ENCODE results near the gene BCL2. TPM values are rescaled to one million over a fixed set of nuclear protein-coding genes. Genes with fewer than 3 reads are reported as not detected.

The BCL2 gene
- total RNA-seq, 2 experiments from 2014 or later, result 1.4 to 2.5 TPM

GRCh38 chr18:63322908-63323634 lies 3.5 kb upstream of the BCL2 start:
- Histone ChIP-seq H3K27ac (ENCODE audit: low read depth, low read length, poor library complexity, severe bottlenecking) (no peak overlapping the region), H3K36me3 (ENCODE audit: insufficient read depth, low read length) (no peaks in the 10 kb centered on the region), H3K9me3 (ENCODE audit: low read length) (no peaks in the 10 kb centered on the region), H3K4me1 (ENCODE audit: insufficient read depth, low read length, poor library complexity, severe bottlenecking) (peaks cover 17% of the 10 kb centered on the region), H2AFZ (ENCODE audit: low read length) (peak overlapping the region; percentile 58; the same call in 1 of the 2 replicates), H3K9me2 (ENCODE audit: insufficient read depth, low read length) (no peaks in the 10 kb centered on the region), H4K20me1 (ENCODE audit: insufficient read depth, low read length) (no peaks in the 10 kb centered on the region), H3K4me3 (ENCODE audit: low read depth, low read length, poor library complexity, severe bottlenecking) (no peak overlapping the region), H3K4me2 (ENCODE audit: low read length) (peak overlapping the region; percentile 67; the same call in 1 of the 2 replicates), H3K79me2 (ENCODE audit: insufficient read depth, low read depth, low read length) (no peaks in the 10 kb centered on the region)
- no peak for TF ChIP-seq EZH2phosphoT487 (IDR thresholded peaks at IDR 0.05; ENCODE audit: borderline replicate concordance, low read depth, low read length)
- peak; percentile 77 for TF ChIP-seq CTCF (conservative IDR thresholded peaks at IDR 0.05; ENCODE audit: low read length)
- no TSS peak for BruUV-seq (replicated peaks)
- ChIA-PET CTCF (ENCODE audit: unreplicated experiment) (interaction anchor here (1.2 kb wide), 1 partner anchor 192 kb away, joined by 4 read pairs; no protein-coding TSS in a partner anchor), POLR2A (interaction anchor here (0.7 to 0.9 kb wide), 2 partner anchors 9 to 41 kb away, joined by 3 read pairs; no protein-coding TSS in a partner anchor)
- intact Hi-C loops (cut with micrococcal nuclease; ENCODE audit: unreplicated experiment), result loop anchor here (1.0 to 5.0 kb wide), 3 partner anchors 192 to 307 kb away; no protein-coding TSS in a partner anchor
- peak; percentile 66 for DNase-seq (ENCODE audit: low spot score)

- Histone ChIP-seq H3K4me3 (ENCODE audit: low read depth, low read length, poor library complexity, severe bottlenecking) (no peak overlapping the region), H3K9me2 (ENCODE audit: insufficient read depth, low read length) (no peaks in the 10 kb centered on the region), H3K36me3 (ENCODE audit: insufficient read depth, low read length) (no peaks in the 10 kb centered on the region), H3K27ac (ENCODE audit: low read depth, low read length, poor library complexity, severe bottlenecking) (no peak overlapping the region), H2AFZ (ENCODE audit: low read length) (0 out of 2 replicates have a peak overlapping the region, but pooled peaks have one; percentile 58), H3K79me2 (ENCODE audit: insufficient read depth, low read depth, low read length) (no peaks in the 10 kb centered on the region), H3K4me2 (ENCODE audit: low read length) (peak overlapping the region; percentile 67; the same call in 1 of the 2 replicates), H3K9me3 (ENCODE audit: low read length) (no peaks in the 10 kb centered on the region), H3K4me1 (ENCODE audit: insufficient read depth, low read length, poor library complexity, severe bottlenecking) (peaks cover 17% of the 10 kb centered on the region), H4K20me1 (ENCODE audit: insufficient read depth, low read length) (no peaks in the 10 kb centered on the region)
- no peak for DNase-seq (ENCODE audit: low spot score)
- BruUV-seq (replicated peaks), result no TSS peak
- CTCF ChIA-PET (ENCODE audit: unreplicated experiment), result no interaction called here
- intact Hi-C loops (cut with micrococcal nuclease; ENCODE audit: unreplicated experiment), result loop anchor here (2.0 to 5.0 kb wide), 2 partner anchors 191 to 205 kb away; no protein-coding TSS in a partner anchor
- POLR2A ChIA-PET, result interaction anchor here (0.7 kb wide), 1 partner anchor 96 kb away, joined by 3 read pairs; no protein-coding TSS in a partner anchor
- TF ChIP-seq CTCF (conservative IDR thresholded peaks at IDR 0.05; ENCODE audit: low read length), result no peak
- no peak for TF ChIP-seq EZH2phosphoT487 (IDR thresholded peaks at IDR 0.05; ENCODE audit: borderline replicate concordance, low read depth, low read length)
Observed at GRCh38 chr18:63322206-63322605, 2.6 kb upstream of the BCL2 start.

GRCh38 chr18:63321291-63321690 lies 1.7 kb upstream of the BCL2 start:
- Histone ChIP-seq H3K27ac (ENCODE audit: low read depth, low read length, poor library complexity, severe bottlenecking) (no peak overlapping the region), H3K4me3 (ENCODE audit: low read depth, low read length, poor library complexity, severe bottlenecking) (no peak overlapping the region), H3K9me2 (ENCODE audit: insufficient read depth, low read length) (no peaks in the 10 kb centered on the region), H3K4me1 (ENCODE audit: insufficient read depth, low read length, poor library complexity, severe bottlenecking) (peaks cover 17% of the 10 kb centered on the region), H3K79me2 (ENCODE audit: insufficient read depth, low read depth, low read length) (no peaks in the 10 kb centered on the region), H3K4me2 (ENCODE audit: low read length) (peak overlapping the region; percentile 67; the same call in 1 of the 2 replicates), H3K36me3 (ENCODE audit: insufficient read depth, low read length) (no peaks in the 10 kb centered on the region), H2AFZ (ENCODE audit: low read length) (no peak overlapping the region), H4K20me1 (ENCODE audit: insufficient read depth, low read length) (no peaks in the 10 kb centered on the region), H3K9me3 (ENCODE audit: low read length) (no peaks in the 10 kb centered on the region)
- no peak for DNase-seq (ENCODE audit: low spot score)
- ChIA-PET CTCF (ENCODE audit: unreplicated experiment) (no interaction called here), POLR2A (no interaction called here)
- BruUV-seq (replicated peaks), result no TSS peak
- TF ChIP-seq CTCF (conservative IDR thresholded peaks at IDR 0.05; ENCODE audit: low read length) (no peak), EZH2phosphoT487 (IDR thresholded peaks at IDR 0.05; ENCODE audit: borderline replicate concordance, low read depth, low read length) (no peak)
- intact Hi-C loops (cut with micrococcal nuclease; ENCODE audit: unreplicated experiment), result loop anchor here (5.0 kb wide), 1 partner anchor 204 kb away; no protein-coding TSS in a partner anchor
